ENCODE measurements around the gene TMEM185A.
"Not testable (repeated sequence)": the region's sequence is repeated elsewhere in the genome, so short reads cannot be mapped to it uniquely, and the experiment has no call there.

Gene TMEM185A

GRCh38 chrX:149619662-149620061 lies 11.9 kb downstream of the TMEM185A start:
- DNase-seq: not testable (repeated sequence)

- no peak for DNase-seq
These were observed 12.7 kb downstream of the TMEM185A start for GRCh38 chrX:149618871-149619270.

- DNase-seq: no peak
These were observed 19.9 kb downstream of the TMEM185A start for GRCh38 chrX:149611623-149612175.

GRCh38 chrX:149610511-149610910 lies 21.1 kb downstream of the TMEM185A start:
- no peak for DNase-seq

GRCh38 chrX:149607699-149608098 lies 23.9 kb downstream of the TMEM185A start:
- DNase-seq: no peak

- DNase-seq: not testable (repeated sequence)
These were observed 26.2 kb downstream of the TMEM185A start for GRCh38 chrX:149605248-149605885.

- DNase-seq: not testable (repeated sequence)
These were observed 33.0 kb downstream of the TMEM185A start for GRCh38 chrX:149598603-149599002.

GRCh38 chrX:149595943-149596342 lies 35.6 kb downstream of the TMEM185A start:
- DNase-seq: not testable (repeated sequence)

- DNase-seq: not testable (repeated sequence)
These were observed 36.4 kb downstream of the TMEM185A start, which contains the start of gene HSFX2 for GRCh38 chrX:149595214-149595613. HSFX2 (minus strand) TSS chrX:149595314; CDS start chrX:149594700, 614 bp downstream.

- not testable (repeated sequence) for DNase-seq
These were observed 40.6 kb downstream of the TMEM185A start for GRCh38 chrX:149590993-149591392.

- not testable (repeated sequence) for DNase-seq
These were observed 44.2 kb downstream of the TMEM185A start, which contains the start of gene MAGEA9B for GRCh38 chrX:149587359-149587758. MAGEA9B (minus strand) TSS chrX:149587459; CDS start chrX:149583179, 4,280 bp downstream.

GRCh38 chrX:149585631-149586030 lies 46.0 kb downstream of the TMEM185A start:
- DNase-seq: not testable (repeated sequence)

- DNase-seq: not testable (repeated sequence)
These were observed 58.1 kb downstream of the TMEM185A start for GRCh38 chrX:149573456-149573855.

GRCh38 chrX:149572743-149573142 lies 58.8 kb downstream of the TMEM185A start:
- no peak for DNase-seq

- no peak for DNase-seq
These were observed 59.8 kb downstream of the TMEM185A start for GRCh38 chrX:149571770-149572169.

- DNase-seq: no peak
These were observed 60.9 kb downstream of the TMEM185A start for GRCh38 chrX:149570668-149571067.

GRCh38 chrX:149569770-149570169 lies 61.8 kb downstream of the TMEM185A start:
- no peak for DNase-seq

GRCh38 chrX:149568701-149569296 lies 62.8 kb downstream of the TMEM185A start:
- DNase-seq: no peak

GRCh38 chrX:149567621-149568417 lies 63.8 kb downstream of the TMEM185A start:
- no peak for DNase-seq

- DNase-seq: no peak
These were observed 68.2 kb downstream of the TMEM185A start for GRCh38 chrX:149563359-149563758.

- DNase-seq: not testable (repeated sequence)
These were observed 76.3 kb downstream of the TMEM185A start for GRCh38 chrX:149555251-149555650.

- not testable (repeated sequence) for DNase-seq
These were observed 79.7 kb downstream of the TMEM185A start for GRCh38 chrX:149551939-149552248.

- DNase-seq: not testable (repeated sequence)
These were observed 80.2 kb downstream of the TMEM185A start for GRCh38 chrX:149551245-149551938.
